Measurements from ENCODE around the gene NCK1.

GRCh38 chr3:136835089-136835812, 26.8 kb upstream of the NCK1 start:
- TF ChIP-seq POLR2A (IDR thresholded peaks at IDR 0.05) (no peak), CTCF (IDR thresholded peaks at IDR 0.05 in 8 of 11, conservative IDR thresholded peaks at IDR 0.05 in 3 of 11) (no peak)

Data from spleen (tissue), 7 donors.